Fibroblast of skin of right quadriceps (primary cell): ENCODE results near the gene MPP4.
A peak's percentile ranks its signal among the peaks of the same experiment; 100 is the strongest.
"Not testable (repeated sequence)": the region's sequence is repeated elsewhere in the genome, so short reads cannot be mapped to it uniquely, and the experiment has no call there.

Source experiments
- DNase-seq: peaks from one replicate; pipeline ENCODE4 v3.0.0-alpha.2; 2013

Gene MPP4

DNA sequence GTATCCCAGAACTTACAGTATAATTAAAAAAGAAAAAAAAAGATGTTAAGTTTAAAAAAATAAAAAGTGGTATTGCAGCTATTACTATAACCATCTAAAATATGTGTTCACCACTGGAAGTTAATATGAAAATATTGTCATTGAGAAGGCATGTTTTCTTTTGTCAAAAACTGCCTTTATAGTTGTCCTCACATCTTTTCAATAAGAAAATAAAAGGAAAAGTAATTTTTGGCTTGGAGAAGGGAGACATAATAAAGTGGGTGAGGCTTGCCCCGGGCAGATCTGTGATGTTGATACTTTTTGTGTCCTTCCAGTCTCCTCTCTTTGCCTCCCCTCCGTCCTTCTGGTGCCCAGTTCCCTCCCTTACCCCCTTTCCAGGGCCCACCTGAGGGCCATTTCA is 24.9 kb downstream of the MPP4 start:
- no peak for DNase-seq

DNA sequence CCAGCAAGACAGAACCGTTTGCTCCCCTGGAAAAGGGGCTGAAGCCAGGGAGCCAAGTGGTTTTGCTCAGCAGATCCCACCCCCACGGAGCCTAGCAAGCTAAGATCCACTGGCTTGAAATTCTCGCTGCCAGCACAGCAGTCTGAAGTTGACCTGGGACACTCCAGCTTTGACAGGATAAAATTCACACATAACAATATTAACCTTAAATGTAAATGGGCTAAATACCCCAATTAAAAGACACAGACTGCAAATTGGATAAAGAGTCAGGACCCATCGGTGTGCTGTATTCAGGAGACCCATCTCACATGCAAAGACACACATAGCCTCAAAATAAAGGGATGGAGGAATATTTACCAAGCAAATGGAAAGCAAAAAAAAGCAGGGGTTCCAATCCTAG is 27.2 kb downstream of the MPP4 start:
- not testable (repeated sequence) for DNase-seq

GRCh38 chr2:201669865-201670264 is 28.6 kb downstream of the MPP4 start:
- no peak for DNase-seq

GRCh38 chr2:201668402-201668910 is 30.0 kb downstream of the MPP4 start:
- DNase-seq: no peak

- DNase-seq: no peak
These were observed 34.1 kb downstream of the MPP4 start for GRCh38 chr2:201664334-201664733.

DNA sequence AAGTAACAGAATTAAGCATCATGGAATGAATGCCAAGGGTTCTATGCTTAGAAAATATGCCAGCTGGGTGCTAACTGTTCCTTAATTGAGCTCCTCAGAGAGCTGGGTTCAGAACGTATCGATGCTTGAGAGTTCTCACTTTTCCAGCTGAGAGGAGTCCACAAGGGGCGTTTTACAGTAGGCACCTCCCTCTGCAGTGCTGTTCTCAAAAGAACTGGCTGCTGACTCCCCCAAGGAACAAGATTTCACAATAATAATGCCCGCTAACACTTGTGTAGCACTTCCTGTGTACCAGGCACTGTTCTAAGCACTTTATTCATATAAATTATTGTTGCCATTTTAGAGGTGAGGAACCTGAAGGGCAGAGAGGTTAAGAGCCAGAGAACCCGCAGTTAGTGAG is 37.1 kb downstream of the MPP4 start:
- DNase-seq: no peak

DNA sequence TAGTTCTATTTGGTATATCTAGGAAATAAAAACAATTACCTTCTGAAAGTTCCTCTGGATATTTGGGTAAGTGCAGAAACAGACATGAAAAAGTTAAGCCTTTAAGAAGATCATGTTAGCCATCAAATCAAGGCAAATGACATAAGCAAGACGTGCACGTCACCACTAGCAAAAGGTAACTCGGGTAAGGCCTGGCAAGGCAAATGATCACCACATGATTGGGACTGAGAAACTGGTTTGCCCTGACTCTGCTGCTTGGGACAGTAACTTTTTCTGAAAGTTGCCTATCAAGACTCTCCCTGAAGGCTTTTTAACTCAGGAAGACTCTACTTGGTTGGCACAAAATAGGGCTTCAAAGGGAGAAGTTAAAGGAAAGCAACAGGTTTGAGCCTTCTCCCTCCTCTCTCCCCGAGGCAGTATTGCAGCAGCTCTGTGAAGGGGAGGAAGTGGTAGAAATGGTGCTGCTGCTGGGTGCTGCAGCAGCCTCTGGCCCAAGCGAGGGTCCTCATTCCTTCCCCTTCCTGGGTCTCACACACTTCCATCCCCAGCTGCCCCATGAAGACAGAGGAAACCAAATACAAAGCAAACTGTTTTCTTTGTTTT is 38.0 kb downstream of the MPP4 start:
- DNase-seq: no peak

GRCh38 chr2:201656740-201657139 is 41.7 kb downstream of the MPP4 start:
- DNase-seq: no peak

- no peak for DNase-seq
These were observed 42.3 kb downstream of the MPP4 start for GRCh38 chr2:201656102-201656501.

- DNase-seq: peak; percentile 95
These were observed 43.6 kb downstream of the MPP4 start for GRCh38 chr2:201654616-201655384.

- DNase-seq: no peak
These were observed 45.2 kb downstream of the MPP4 start for GRCh38 chr2:201653221-201653620.

- DNase-seq: no peak
These were observed 49.0 kb downstream of the MPP4 start for GRCh38 chr2:201649442-201649841.

DNA sequence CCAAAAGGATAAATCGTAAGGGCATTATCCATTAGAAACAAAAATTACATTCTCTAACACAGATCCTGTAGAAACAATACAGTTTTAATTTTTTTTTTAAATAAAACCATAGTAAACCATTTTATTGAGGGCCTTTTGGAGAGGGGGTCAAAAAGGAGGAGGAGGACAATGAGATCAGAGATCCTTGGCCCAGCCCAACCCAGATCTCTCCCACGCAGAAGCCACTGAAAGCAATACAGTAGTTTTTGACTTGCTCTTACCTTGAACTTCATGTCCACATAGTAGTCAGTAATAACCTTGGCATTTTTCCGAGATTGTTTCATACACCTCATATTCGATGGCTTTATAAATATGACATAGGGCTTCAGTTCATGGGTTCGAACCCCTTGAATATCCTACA is 51.0 kb downstream of the MPP4 start:
- no peak for DNase-seq

GRCh38 chr2:201644001-201644400 is 54.4 kb downstream of the MPP4 start:
- peak; percentile 48 for DNase-seq

DNA sequence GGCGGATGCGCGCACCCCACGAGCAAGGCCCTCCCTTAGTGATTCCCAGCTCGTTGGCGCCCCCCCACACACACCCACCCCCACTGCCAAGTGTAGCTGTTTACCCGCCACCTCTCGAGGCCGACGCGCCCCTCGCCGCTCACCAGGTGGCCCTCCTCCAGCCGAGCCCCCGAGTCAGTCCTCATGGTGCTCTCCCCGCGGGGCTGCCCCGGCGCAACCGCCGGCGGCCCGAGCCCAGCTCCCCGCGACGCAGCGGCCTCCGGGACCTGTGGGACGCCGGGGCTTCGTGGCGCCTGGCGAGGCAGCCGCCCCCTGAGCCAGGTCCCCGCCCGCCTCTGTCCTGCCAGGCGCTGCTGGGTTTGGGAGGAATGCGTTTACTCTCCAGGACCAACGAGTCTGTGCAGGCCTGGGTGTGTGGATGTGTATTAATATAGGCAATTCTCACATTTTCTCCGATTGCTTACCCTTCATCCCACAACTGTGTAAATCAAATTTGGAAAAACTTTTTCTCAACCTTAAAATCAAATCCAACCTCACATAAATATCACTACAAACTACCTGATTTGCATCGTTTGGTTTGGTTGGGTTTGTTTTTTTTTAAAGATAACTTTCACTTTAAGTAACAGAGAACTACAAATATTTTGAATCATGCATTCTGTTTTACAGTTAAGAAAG is 55.1 kb downstream of the MPP4 start, which contains the start of gene TMEM237:
TMEM237 (minus strand) TSS at position 288 of the 675 bp plus-strand sequence; CDS start at position 185, 103 bp downstream.
- peak; percentile 44 for DNase-seq

DNA sequence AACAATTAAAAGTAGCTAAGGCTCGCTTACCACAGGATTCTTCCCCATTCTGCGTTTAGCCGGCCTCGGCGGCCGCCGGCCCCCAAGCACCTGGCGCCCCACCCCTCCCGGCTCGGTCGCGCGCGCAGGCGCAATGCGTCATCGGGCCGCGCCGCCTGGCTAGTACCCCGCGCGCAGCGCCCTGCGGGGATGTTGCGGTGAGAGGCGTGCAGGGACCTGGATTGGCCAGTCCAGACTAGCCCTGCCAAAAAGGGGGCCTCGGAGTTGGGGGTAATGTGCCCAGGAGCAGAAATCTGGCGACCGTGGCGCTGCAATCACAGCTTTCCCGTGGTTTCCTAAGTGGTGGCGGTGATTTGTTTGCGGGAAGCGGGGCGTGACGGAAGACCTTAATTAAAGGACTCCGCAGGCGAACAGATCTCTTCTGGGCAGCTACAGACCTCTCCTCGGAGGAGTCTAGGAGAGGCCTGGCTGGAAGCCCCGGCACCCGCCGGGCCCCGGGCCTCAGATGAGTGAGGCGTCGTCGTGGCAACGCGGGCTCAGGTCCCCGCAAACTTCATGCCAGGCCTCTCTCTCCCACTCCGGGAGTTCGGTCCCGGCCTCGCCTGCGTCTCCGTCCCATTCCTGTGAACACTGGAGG is 55.7 kb downstream of the MPP4 start:
- DNase-seq: peak; percentile 82

DNA sequence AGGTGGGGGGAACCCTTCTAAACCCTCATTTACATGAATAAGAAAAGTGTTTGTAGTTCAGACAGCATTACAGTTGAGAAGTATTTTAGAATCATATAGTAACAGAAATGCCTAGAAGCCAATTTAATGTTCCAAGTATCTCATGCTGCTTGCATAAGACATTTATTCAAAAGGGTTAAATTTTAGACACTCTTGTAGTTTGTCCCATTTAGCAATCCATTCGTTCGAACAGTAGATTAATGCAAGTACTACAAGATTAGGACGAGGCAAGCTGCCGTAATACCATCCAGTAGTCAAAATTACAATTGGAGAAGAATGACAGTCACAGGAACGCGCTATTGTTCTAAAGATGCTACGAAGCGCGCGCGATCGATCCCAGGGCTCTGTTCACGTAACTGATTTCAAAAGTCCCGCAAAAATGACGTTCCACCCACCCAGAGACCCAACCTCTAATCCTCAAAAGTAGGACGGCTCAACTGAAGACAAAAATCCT is 56.3 kb downstream of the MPP4 start:
- no peak for DNase-seq

GRCh38 chr2:201639205-201639604 is 59.2 kb downstream of the MPP4 start:
- no peak for DNase-seq

DNA sequence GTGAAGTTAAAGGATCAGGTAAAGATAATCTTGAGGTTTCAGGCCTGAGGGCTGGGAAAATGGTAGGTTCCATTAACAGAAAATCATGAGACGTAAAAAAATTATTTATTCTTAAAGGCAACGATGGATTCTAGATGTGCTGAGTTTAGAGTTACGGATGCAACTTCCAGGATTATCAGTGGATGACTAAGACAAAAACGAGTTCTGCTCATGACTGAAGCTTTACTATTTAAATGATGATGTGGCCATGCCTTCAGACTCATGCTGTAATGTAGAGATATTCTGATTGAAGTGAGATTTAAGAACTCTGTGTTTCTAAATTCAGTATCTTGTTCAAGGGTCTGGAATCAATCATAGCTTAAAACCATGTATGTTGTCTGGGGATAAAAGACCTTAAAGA is 60.1 kb downstream of the MPP4 start:
- DNase-seq: peak; percentile 35

DNA sequence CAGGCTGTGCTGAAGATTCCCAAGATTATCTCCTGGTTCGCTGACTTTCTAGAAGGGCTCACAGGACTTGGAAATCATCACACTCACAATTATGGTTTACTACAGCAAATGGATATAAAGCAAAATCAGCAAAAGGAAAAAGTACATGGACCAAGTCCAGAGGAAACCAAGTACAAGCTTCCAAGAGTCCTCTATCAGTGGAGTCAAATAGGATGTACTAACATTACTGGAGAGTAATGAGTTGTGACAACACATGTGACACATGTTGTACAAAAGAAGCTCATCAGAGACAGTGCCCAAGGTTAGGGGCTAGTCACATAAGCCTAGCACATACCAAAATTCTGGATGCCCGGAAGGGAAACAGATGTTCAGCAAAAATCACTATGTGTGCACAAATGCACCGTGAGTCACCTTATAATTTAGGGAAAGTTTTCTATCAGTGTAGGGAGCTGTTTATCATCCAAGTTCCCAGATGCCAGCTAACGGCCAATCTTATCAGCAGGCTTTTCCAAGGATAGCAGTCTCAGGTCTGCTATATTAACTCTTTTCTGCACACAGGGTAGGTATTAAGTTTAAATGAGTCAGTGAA is 64.7 kb downstream of the MPP4 start:
- no peak for DNase-seq

GRCh38 chr2:201631041-201631440 is 67.4 kb downstream of the MPP4 start:
- DNase-seq: no peak

DNA sequence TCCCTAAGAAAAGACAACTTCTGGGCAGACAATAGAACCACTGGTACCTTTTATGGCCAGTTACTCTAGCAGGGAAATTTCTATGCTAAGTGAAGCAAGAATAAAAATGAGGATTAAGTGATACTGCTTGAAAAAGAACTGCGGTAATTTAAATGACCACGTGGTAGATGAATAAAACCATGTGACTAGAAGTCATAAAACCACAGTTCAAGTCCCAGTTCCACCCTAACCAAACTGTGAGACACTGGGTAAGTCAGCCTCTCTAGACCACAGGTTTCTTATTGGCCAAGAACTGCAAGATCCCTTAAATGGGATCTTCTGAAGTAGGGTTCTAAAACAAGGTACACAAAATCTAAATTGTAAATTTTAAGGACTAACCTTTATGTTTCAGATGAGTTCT is 67.9 kb downstream of the MPP4 start:
- DNase-seq: no peak

- no peak for DNase-seq
These were observed 69.9 kb downstream of the MPP4 start for GRCh38 chr2:201628545-201628944.
